IPS DF 4.7 (cell line): Measurements from ENCODE around the gene RAB12.
"Not testable (repeated sequence)": the region's sequence is repeated elsewhere in the genome, so short reads cannot be mapped to it uniquely, and the experiment has no call there.

Experiments
- DNase-seq: peaks from one replicate; pipeline ENCODE4 v3.0.0-alpha.2; 2013; ENCODE audit warnings: low spot score; ENCODE audit errors: extremely low read depth

RAB12 gene

DNA sequence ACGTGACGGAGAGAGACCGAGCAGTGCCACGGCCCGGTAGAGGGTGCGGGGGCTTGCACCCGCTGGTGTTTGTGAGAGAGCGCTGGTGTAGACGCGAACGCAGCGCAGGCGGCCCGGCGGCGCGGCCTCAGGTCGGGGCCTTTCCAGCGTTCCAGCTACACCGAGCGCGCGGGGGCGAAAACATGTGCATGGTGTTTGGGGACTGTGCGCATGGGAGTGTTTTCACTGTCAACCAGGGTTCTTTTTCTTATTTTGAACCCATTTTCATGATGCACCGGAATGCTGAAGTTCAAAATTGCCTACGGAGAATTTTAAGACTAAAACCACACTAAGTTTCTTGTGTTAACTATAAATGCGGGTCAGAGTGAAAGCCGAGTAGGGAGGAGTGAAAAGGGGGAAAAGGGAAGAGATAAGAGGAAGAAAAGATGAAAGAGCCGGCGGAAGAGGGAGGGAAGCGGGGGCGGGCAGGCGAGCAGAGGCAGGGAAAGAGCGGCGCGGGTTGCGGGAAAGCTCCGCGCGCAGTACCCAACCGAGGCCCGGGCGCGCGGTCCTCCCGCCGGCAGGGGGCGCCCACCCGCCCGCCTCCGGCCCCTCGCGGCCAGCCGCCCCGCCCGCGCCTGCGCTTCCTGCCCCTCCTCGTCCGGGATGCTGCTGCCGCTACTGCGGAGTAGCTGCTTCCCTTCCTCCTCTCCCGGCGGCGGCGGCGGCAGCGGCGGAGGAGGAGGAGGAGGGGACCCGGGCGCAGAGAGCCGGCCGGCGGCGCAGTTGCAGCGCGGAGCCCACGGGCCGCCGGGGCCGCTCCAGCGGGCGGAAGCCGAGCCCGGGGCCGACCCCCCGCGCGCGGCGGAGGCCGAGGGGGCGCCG lies at the start of gene RAB12:
RAB12 (plus strand) TSS at position 643 of the 864 bp plus-strand sequence; CDS start at position 646, 3 bp downstream.
- DNase-seq: no peak

DNA sequence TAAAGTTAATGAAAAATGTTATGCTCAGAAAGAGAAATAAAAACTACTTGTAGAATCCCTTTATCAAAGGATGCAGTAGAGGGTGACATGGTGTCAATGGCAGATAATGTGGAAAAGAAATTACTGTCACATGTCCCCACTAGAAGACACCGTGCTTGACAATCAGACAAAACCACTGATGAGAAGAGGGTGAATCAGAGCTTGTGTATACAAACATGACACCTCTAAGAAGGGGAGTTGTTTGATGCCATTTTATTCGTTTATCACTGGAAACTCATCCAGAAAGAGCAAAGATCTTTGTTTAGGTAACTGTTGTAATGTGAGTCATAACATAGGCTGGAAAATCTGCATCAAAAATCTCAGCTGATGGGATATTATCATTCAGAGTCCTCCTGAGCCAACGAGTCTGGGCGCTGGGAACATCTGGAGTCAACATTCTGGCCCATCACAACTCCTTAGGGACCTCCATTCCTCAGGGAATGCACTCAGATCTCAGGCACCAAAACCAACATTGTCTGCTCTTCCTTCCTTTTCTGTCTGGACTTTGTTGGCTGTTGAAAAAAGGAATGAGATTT lies 49.5 kb upstream of the RAB12 start:
- DNase-seq: no peak

GRCh38 chr18:8561123-8561910 lies 47.9 kb upstream of the RAB12 start:
- DNase-seq: no peak

DNA sequence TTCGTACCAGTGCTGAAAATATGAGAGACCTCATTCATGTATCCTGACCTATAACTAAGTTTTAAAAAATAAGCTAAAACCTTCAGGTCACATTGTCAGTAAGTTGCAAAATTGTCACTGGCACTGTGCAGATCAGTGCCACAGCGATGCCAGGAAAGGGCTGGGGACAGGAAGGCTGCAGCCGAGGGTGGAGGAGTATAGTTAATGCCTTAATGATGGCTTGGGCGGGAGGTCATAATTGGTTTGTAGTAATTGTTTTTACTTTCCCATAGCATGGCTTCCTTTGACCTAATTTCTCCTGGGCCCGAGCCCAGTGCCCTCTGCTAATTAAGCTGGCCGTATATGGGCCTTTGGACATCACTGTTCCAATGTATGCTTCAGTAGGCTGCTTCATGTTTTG lies 47.2 kb upstream of the RAB12 start:
- no peak for DNase-seq

GRCh38 chr18:8562919-8563318 lies 46.3 kb upstream of the RAB12 start:
- no peak for DNase-seq

- no peak for DNase-seq
These were observed 37.8 kb upstream of the RAB12 start for GRCh38 chr18:8571399-8571798.

- DNase-seq: not testable (repeated sequence)
These were observed 35.5 kb upstream of the RAB12 start for GRCh38 chr18:8573766-8574165.

DNA sequence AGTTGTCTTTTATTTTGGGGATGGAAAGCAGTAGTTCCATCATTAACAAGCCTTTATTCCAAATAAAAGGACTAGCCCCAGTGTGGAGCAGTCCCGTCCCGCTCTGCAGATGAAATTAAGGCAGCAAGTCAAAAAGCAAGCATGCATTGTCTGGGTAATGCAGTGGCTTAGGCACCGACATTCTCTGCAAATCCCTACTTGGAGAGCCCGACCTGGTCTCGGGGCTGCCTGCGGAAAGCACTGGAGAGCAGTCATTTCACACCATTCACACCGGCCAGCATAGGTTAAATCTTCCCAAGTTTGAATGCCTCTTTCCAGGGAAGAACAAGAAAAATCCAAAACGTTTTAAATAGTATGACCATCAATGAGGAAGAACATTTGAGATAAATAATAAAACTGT lies 24.4 kb upstream of the RAB12 start:
- DNase-seq: no peak

GRCh38 chr18:8586941-8587340 lies 22.3 kb upstream of the RAB12 start:
- no peak for DNase-seq

DNA sequence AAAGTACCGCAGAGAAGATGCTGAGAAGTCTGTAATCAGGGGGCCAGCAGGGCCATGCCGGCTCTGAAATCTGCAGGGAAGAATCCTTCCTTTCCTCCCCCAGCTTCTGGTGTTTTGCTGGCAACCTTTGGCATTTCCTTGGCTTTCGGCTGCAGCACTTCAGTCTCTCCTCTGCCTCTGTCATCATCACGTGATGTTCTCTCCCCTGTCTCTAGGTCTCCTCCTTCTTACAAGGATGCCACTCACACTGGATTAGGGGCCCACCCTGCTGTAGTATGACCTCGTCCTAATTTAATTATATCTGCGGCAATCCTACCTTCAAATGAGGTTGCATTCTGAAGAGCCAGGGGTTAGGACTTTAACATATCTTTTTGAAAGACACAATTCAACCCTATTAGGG lies 13.8 kb upstream of the RAB12 start:
- no peak for DNase-seq

- no peak for DNase-seq
These were observed 7.8 kb upstream of the RAB12 start for GRCh38 chr18:8601277-8602032.

DNA sequence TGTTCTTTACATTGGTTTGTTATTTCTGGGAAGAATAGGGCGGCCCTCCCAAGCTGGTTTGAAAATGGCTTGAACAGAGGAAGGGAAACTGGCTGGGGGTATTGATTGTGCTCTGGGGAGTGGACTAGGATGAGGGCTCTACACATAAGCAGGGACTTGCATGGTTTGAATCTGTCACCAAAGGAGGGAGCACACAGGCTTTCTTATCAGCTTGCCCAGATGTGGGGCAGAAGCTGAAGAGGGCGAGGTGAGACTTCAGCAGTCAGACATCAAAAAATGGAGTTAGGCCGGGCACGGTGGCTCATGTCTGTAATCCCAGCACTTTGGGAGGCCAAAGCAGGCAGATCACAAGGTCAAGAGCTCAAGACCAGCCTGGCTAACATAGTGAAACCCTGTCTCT lies 7.2 kb upstream of the RAB12 start:
- no peak for DNase-seq

DNA sequence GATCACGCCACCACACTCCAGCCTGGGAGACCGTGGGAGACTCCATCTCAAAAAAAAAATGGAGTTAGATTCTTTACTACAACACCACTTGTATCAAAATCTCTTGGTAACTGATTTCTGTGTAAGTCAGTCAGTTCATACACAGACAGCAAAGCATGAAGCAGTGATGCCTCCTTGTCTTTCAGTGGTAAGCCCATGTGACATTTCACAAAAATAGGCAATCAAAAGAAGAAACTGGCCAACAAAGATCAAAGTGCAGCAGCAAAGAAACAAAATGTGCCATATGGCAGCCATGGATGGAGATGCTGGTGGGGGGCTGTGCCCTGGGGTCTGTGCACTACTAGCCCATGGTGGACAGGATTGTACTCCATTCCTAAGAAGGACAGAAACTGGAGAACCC lies 6.7 kb upstream of the RAB12 start:
- DNase-seq: no peak

- no peak for DNase-seq
These were observed 5.3 kb upstream of the RAB12 start for GRCh38 chr18:8603663-8604520.

GRCh38 chr18:8605974-8606373 lies 3.3 kb upstream of the RAB12 start:
- no peak for DNase-seq

GRCh38 chr18:8607776-8608742 lies 1.2 kb upstream of the RAB12 start:
- no peak for DNase-seq

DNA sequence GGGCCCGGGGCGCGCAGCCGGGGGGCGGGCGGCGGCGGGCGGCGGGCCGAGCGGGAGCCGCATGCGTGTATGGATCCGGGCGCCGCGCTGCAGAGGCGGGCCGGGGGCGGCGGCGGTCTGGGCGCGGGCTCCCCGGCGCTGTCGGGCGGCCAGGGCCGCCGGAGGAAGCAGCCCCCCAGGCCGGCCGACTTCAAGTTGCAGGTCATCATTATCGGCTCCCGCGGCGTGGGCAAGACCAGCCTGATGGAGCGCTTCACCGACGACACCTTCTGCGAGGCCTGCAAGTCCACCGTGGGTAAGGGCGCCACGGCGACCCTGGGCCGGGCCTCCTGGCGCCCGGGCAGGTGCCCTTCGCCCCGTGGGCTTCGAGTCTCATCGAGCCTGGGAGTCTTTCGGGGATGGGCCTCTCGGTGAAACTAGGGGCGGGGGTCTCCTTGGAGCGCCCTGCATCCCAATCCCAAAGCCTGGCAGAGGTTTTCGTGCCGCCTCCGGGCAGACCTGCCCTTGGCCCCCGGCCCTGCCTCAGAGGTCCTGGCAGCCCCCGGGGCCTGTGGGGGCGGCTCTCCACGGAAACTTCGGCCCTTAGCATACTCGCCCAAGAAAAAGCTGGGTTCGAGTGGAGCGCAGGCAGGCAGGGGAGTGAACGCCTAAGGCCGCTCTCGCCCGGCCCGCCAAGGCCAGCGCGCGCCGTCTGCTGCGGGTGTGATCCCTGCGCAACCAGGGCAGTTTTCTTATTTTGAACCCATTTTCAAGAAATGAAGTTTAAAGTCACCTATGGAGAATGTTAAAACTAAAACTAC lies 622 bp downstream of the RAB12 start:
- no peak for DNase-seq

DNA sequence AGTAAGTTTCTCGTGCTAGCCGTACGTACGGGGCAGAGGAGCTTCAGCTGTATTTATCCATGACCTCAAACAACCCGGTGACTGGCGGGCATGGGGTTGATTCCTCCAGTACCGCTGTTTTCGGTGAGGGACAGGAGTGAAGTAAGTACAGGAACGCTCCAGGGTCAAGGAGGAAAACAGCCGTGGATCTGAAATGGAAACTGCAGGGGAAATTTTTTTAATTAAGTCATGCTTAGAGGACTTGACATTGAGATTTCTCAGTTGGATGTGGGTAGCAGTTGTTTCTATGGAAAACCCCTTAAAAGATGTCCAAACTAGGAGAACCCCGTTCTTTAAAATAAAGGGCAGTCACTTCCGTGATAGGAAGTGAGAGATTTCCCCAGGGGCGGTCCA lies 1.2 kb downstream of the RAB12 start:
- DNase-seq: no peak
